HPDE6-E6E7 (cell line): ENCODE data around the gene EGFL7.

Experiments
- DNase-seq: peaks from one replicate; pipeline ENCODE4 v3.0.0; 2011; ENCODE audit warnings: missing footprints; ENCODE audit errors: extremely low spot score

Gene EGFL7

DNA sequence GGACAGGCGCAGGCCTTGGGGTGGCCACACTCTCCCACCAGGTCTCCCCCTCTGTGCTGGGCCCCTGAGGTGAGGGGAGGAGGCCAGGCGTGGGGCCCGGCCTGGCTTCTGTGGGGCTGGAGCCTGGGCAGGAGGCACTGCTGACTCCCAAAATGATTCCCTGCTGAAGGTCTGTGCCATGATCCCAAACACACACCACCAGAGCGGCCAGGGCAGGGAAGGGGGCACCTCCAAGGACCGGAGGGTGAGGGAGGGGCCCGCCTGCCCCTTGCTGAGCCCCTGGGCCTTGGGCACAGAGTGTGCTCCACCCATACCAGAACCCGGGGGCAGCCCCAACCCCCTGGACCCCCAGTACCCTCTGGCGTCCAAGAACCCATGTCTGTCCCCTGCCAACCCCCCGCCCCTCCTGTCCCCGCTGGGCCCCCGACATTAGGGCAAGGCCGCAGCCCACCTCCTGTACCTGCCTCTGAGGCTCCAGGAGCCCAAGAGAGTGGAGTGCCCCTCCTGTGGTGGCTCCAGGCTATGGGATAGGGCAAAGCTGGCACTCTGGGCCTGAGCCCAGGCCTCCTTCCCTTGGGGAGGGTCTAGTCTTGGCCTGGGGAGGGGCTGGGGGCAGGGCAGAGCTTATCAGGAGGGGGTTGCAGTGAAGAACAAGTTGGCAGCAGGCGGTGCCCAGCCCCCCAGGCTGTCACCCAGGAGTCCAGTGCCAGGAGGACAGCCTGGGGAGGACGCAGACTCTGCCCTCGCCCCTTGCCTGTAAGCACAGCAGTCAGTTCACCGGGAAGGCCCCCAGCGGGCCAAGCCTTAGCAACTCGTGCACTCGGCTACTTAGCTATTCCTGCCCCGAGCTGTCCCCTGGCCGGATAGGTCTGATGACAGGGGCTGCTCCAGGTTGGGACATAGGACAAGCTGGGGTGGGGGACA is 2.6 kb upstream of the EGFL7 start:
- DNase-seq: no peak

DNA sequence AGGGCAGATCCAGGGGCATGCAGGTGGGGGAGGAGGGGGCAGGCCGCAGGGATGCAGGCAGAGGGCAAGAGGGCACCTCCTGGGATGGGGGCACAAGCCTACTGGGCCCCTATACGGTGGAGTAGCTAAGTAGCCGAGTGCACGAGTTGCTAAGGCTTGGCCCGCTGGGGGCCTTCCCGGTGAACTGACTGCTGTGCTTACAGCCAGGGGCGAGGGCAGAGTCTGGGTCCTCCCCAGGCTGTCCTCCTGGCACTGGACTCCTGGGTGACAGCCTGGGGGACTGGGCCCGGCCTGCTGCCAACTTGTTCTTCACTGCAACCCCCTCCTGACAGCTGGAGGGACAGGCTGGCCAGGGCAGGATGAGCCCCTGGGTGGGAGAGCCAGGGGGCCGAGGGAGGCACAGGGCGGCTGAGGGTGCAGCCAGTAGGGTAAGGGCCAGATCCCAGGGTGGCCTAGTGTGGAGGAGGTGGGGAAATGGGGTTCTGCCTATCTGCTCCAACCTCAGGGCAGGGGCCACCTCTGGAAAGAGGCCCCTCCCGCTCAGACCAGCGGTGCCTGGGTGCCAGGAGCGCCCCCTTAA is 1.7 kb upstream of the EGFL7 start:
- DNase-seq: no peak

DNA sequence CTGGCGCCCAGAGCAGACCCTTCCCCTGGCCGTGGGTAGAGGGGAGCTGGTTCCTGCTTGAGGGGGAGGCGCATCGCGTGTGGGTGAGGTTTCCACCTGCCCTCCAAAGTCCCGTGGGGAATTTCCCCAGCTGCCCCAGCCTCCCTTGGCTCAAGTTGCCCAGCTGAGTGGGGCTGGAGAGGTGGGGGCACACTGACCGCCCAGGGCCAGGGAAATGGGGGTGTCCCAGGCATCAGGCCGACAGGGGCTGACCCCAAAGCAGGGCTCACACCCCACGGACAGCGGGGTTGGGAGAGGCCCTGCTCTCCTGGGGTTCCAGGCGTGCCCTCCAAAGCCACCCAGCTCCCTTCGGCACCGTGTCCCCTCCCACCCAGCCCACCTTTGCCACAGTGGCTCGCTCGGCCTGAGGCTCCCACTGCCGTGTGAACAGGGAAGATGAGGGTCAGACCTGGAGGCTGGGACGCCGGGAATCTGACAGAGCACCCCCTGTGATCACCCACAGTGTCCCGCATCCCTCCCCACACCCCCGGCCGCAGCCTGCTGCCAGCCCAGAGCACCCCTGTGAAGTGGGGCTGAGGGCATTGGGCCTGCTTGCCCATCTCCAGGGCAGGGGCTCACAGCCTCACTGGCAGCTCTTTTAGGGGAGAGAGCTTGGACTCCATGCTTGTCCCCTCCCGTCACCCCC is 933 bp upstream of the EGFL7 start:
- no peak for DNase-seq

DNA sequence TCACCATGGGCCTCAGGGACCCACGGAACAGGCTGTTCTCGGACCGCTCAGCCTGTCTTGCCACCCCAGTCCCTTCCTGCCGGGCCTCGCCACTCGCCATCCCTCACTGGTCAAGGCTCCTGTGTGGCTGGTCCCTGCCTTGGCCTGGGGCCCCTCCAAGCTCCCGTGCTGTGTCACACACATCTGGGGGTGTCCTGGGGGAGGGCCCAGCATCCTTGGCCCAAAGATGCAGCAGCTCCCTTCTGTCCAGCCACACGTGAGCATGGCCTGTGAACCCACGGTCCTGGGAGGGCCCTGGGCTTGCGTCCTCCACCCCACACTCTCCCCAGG is 425 bp upstream of the EGFL7 start:
- no peak for DNase-seq

GRCh38 chr9:136664000-136664915 is 1.5 kb downstream of the EGFL7 start:
- no peak for DNase-seq

GRCh38 chr9:136665111-136665703 is 2.5 kb downstream of the EGFL7 start:
- DNase-seq: no peak

DNA sequence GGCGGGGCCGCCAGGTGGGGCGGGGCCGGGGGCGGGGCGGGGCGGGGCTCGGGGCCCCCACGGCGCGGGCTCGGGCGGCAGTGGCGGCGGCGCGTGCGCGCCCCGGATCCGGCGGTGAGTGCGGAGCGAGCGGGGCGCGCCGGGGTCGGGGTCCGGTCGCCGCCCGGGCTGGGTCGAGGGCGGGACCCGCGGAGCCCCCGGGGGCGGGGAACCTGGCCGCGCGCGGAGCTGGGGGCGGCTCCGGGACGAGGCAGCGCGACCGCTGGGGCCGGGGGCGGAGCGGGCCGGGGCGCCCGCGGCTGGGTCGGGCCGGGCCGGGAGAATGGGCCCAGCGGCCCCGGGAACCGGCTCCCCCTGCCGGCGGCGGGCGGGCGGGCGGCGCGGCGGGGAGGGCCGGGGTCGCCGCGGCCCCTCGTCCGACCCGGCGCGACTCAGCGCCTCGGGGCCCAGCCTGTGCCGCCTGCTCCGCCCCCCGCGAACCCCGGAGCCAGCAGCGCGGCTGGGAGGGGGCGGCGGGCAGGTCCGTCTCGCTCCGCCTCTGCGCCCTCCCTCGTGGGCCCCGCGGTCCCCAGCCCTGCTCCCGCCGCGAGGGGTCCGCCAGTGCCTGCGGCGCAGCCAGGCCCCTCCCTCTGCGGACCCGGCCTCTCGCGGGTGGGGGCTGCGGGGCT is 3.1 kb downstream of the EGFL7 start:
- no peak for DNase-seq

GRCh38 chr9:136666372-136667213 is 3.9 kb downstream of the EGFL7 start:
- DNase-seq: no peak

DNA sequence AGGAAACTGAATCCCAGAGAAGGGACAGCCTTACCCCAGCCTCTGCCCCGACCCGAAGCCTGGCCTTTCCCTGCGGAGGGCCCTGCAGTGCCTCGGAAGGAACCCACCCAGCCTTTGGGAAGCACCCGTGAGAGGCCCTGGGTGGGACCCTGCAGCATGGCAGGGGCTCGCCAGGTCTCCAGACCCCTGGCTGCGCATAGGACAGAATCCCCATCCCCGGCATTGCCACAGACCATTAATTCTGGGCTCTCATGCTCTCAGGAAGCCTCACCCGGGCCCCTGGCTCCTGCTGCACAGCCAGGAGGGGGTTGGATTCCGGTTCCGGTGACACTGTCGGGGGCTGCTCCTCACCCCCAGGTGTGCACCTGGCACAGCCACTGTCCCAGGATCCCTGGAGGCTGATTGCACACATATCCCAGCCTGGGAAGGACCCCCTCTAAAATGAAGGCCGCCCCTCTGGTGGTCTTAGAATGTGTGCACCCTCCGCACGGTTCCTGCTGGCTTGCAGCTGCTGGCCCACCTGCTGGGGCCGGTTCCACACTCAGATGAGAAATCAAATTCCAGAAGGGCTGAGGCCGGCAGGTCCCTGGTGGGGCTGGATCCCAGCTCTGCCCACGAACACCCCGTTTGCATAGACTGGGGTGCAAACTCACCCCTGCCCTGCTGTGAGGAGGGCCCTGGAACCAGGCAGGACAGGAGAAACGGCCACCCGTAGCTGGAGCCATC is 4.7 kb downstream of the EGFL7 start:
- DNase-seq: no peak

DNA sequence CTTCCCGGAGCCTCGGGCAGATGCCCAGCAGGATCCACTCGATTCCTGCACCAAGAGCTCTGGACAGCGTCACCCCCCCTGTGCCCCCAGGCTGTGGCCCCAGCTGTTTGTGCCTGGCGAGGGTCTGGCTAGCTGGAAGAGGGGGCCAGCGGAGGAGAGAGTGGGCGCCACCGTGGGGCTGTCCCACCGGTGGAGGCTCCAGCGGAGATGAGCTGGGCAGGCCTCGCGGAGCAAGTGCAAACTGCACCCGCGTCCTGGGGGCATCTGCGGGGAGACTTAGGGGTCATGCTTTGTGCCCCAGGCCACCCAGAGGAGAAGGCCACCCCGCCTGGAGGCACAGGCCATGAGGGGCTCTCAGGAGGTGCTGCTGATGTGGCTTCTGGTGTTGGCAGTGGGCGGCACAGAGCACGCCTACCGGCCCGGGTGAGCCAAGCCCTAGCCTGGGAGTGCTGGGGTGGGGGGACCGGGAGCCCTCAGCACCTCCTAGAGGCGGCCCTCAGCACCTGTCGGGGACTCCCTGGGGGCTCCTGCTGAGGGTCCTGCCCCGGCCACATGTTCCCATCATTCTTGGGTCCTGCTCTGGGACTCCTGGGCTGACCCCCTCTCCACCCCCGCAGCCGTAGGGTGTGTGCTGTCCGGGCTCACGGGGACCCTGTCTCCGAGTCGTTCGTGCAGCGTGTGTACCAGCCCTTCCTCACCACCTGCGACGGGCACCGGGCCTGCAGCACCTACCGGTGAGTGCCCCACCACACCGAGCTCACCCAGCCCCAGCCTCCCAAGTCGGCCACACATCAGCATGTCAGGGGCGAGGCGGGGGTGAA is 5.4 kb downstream of the EGFL7 start:
- DNase-seq: no peak

- DNase-seq: no peak
Observed at GRCh38 chr9:136668983-136669790, 6.5 kb downstream of the EGFL7 start.

DNA sequence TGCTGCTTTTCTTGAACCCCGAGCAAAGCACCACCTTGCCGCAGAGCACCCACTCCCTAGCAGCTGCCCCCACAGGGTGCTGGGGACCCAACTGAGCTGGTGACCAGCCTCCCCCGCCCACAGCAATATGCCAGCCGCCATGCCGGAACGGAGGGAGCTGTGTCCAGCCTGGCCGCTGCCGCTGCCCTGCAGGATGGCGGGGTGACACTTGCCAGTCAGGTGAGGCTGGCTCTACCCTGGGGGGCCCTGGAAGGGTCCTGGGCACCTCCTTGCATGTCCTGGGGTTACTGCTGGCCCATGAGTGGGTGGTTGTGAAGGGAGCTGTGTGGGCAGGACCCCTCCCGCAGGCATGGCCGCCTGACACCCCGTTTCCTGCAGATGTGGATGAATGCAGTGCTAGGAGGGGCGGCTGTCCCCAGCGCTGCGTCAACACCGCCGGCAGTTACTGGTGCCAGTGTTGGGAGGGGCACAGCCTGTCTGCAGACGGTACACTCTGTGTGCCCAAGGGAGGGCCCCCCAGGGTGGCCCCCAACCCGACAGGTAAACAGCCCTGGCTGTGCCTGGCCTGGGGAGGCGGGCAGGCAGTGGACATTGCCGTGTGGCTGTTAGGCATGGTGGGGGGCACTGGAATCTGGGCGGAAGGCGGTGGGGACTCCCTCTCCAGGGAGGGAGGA is 7.2 kb downstream of the EGFL7 start:
- no peak for DNase-seq

- DNase-seq: no peak
Observed at GRCh38 chr9:136670576-136671253, 8.0 kb downstream of the EGFL7 start.

DNA sequence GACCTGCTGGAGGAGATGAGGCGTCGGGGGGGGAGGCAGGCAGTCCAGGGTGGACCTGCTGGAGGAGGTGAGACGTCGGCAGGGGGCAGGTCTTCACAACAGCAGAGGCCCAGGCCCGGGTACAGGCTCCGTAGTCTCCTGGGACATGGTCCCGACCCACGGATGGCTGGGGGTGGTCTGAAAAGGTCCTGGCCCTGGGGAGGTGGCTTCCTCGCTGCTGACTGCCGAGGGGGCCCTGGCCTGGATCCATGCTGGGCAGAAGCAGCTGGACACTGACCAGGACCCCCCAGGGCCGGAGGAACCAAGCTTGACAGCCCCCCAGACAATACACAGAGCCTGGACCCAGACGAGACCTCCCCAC is 8.5 kb downstream of the EGFL7 start:
- no peak for DNase-seq

- no peak for DNase-seq
Observed at GRCh38 chr9:136671646-136672430, 9.1 kb downstream of the EGFL7 start.
